ENCODE measurements around the gene CCL22.
A peak's percentile ranks its signal among the peaks of the same experiment; 100 is the strongest.
"Not testable (repeated sequence)": the region's sequence is repeated elsewhere in the genome, so short reads cannot be mapped to it uniquely, and the experiment has no call there.

Gene CCL22

GRCh38 chr16:57335366-57335765, 23.2 kb upstream of the CCL22 start:
- no peak for DNase-seq (ENCODE audit: low read depth)
- no peak overlapping the region for H3K4me3 ChIP-seq (ENCODE audit: low read depth, low read length)
- TF ChIP-seq CTCF (conservative IDR thresholded peaks at IDR 0.05; ENCODE audit: low read depth, low read length): no peak

GRCh38 chr16:57341062-57341440, 17.5 kb upstream of the CCL22 start:
- no peak for DNase-seq (ENCODE audit: low read depth)
- TF ChIP-seq CTCF (conservative IDR thresholded peaks at IDR 0.05; ENCODE audit: low read depth, low read length): no peak
- no peak overlapping the region for H3K4me3 ChIP-seq (ENCODE audit: low read depth, low read length)

DNA sequence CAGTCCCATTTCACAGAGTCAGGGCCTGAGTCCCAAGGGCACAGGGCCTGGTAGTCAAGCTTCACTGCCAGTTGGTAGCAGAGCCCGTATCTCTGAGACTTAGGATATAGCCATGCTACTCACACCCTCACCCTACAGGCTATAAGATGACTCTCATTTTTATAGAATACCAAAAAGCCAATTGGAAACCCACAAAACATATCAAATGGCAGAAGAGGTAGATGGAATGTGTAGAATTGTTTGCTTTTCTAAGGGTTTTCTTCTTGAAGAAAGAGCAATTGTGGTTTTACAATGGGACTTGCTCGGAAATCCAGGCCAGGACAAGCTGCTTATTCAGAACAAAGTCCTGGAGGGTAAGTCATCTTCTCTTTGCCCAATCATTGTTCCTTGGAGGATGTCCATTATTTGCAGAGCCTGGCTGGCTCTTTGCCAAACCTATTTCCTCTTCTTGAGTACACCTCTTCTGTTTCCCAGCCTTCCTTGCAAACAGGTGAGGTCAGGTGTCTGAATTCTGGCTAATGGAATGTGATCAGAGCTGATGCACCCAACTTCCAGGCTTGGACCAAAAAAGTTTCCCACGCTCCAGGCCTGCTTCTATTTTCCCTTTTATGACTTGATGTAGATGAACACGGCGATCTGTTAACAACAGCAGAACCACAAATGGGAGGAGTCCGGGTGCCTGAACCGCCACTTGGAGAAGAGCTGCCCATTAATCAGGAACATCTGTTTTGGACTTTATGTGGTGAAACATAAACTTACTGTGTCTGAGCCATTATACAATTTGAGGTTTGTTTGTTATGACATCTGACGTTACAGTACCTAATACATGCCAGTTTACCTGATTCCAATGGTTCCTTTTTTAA, 16.9 kb upstream of the CCL22 start:
- no peak overlapping the region for H3K4me3 ChIP-seq (ENCODE audit: low read depth, low read length)
- no peak for TF ChIP-seq CTCF (conservative IDR thresholded peaks at IDR 0.05; ENCODE audit: low read depth, low read length)
- peak; percentile 85 for DNase-seq (ENCODE audit: low read depth)

DNA sequence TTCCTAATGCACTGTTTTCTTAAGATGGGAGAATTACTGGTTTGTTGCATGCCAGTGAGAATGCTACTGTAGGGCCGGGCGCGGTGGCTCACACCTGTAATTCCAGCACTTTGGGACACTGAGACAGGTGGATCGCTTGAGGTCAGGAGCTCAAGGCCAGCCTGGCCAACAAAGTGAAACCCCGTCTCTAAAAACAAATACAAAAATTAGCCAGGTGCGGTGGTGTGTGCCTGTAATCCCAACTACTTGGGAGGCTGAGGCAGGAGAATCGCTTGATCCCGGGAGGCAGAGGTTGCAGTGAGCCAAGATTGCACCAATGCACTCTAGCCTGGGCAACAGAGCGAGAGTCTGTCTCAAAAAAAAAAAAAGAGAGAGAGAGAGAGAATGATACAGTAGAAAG, 16.0 kb upstream of the CCL22 start:
- DNase-seq (ENCODE audit: low read depth); H3K4me3 ChIP-seq (ENCODE audit: low read depth, low read length): not testable (repeated sequence)

GRCh38 chr16:57343221-57343620, 15.4 kb upstream of the CCL22 start:
- no peak overlapping the region for H3K4me3 ChIP-seq (ENCODE audit: low read depth, low read length)
- DNase-seq (ENCODE audit: low read depth): no peak
- no peak for TF ChIP-seq CTCF (conservative IDR thresholded peaks at IDR 0.05; ENCODE audit: low read depth, low read length)

DNA sequence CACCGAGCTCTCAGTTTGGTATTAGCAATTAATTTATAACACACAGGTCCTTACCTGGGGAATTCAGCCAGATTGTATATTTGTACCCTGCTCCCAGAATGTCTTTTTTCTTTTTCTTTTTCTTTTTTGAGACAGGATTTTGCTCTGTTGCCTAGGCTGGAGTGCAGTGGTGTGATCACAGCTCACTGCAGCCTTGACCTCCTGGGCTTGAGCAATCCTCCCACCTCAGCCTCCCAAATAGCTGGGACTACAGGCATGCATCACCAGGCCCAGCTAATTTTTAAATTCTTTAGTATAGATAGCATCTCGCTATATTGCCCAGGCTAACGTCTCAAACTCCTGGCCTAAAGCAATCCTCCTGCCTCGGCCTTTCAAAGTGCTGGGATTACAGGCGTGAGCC, 14.5 kb upstream of the CCL22 start:
- DNase-seq (ENCODE audit: low read depth); H3K4me3 ChIP-seq (ENCODE audit: low read depth, low read length): not testable (repeated sequence)

GRCh38 chr16:57345021-57345420, 13.6 kb upstream of the CCL22 start:
- H3K4me3 ChIP-seq (ENCODE audit: low read depth, low read length): no peak overlapping the region
- TF ChIP-seq CTCF (conservative IDR thresholded peaks at IDR 0.05; ENCODE audit: low read depth, low read length): no peak
- no peak for DNase-seq (ENCODE audit: low read depth)

- DNase-seq (ENCODE audit: low read depth): no peak
- TF ChIP-seq CTCF (conservative IDR thresholded peaks at IDR 0.05; ENCODE audit: low read depth, low read length): no peak
Measured at GRCh38 chr16:57345666-57346204, 12.8 kb upstream of the CCL22 start.

More at GRCh38 chr16:57345666-57346204, 12.8 kb upstream of the CCL22 start:
- no peak overlapping the region for H3K4me3 ChIP-seq (ENCODE audit: low read depth, low read length)

Data from choroid plexus epithelial cell (primary cell).